ENCODE results near the gene RNF125. TPM values are rescaled to one million over a fixed set of nuclear protein-coding genes. Genes with fewer than 3 reads are reported as not detected.

RNF125 gene
- total and polyA plus RNA-seq, 2 experiments from 2014 or later: 11.4 to 29.2 TPM

- TF ChIP-seq ZNF462 (CRISPR knock-in tag; IDR thresholded peaks at IDR 0.05) (no peak), POLR2AphosphoS5 (IDR thresholded peaks at IDR 0.05; ENCODE audit: low read depth) (no peak), STAT1 (IDR thresholded peaks at IDR 0.05; ENCODE audit: unreplicated experiment) (no peak), JUNB (IDR thresholded peaks at IDR 0.05; ENCODE audit: unreplicated experiment) (no peak), REST (IDR thresholded peaks at IDR 0.05; ENCODE audit: unreplicated experiment) (no peak)
Measured at GRCh38 chr18:32042337-32042736, 23.7 kb downstream of the RNF125 start (continued).

- no peaks in the 10 kb centered on the region for H3K27me3 ChIP-seq (ENCODE audit: insufficient read depth)
- no peak overlapping the region for H3K4me2 ChIP-seq
- no peak for ATAC-seq
- DNase-seq (ENCODE audit: low spot score): no peak
- Mint-ChIP-seq H3K27me3 (ENCODE audit: insufficient read depth, low read depth, poor library complexity) (no peaks in the 10 kb centered on the region), H3K36me3 (ENCODE audit: low read depth) (peaks cover 25% of the 10 kb centered on the region), H3K4me3 (no peak overlapping the region), H3K4me1 (peaks cover 6% of the 10 kb centered on the region; the same call in 2 of the 3 replicates), H3K27ac (no peak overlapping the region), H3K9me3 (no peaks in the 10 kb centered on the region; the same call in 2 of the 3 replicates)
- H3K4me1 ChIP-seq (ENCODE audit: insufficient read depth): no peaks in the 10 kb centered on the region
- H4K20me1 ChIP-seq (replicated peaks; ENCODE audit: insufficient read depth): no peaks in the 10 kb centered on the region; the same call in 1 of the 2 replicates
- no peaks in the 10 kb centered on the region for H3K9me2 ChIP-seq (ENCODE audit: insufficient read depth)
- no peaks in the 10 kb centered on the region for H3F3A ChIP-seq (replicated peaks; ENCODE audit: low read depth)
- no peak overlapping the region for H3K27ac ChIP-seq (ENCODE audit: low read depth)
- H3K36me3 ChIP-seq (ENCODE audit: insufficient read depth): peaks cover 11% of the 10 kb centered on the region; the same call in 1 of the 2 replicates
- H3K79me2 ChIP-seq (replicated peaks; ENCODE audit: insufficient read depth): no peaks in the 10 kb centered on the region
- H2AFZ ChIP-seq: no peak overlapping the region
- H3K4me3 ChIP-seq: no peak overlapping the region
- no peak for TF ChIP-seq REST (IDR thresholded peaks at IDR 0.05; ENCODE audit: unreplicated experiment)
- TF ChIP-seq CTCF (conservative IDR thresholded peaks at IDR 0.05; ENCODE audit: low read depth in 2 of 2): no peak
Measured at GRCh38 chr18:32048507-32049091, 30.0 kb downstream of the RNF125 start.

Data from GM23338 (cell line).